ENCODE data around the gene NT5C. TPM values are rescaled to one million over a fixed set of nuclear protein-coding genes. Genes with fewer than 3 reads are reported as not detected.
A peak's percentile ranks its signal among the peaks of the same experiment; 100 is the strongest.

NT5C gene
- total RNA-seq, 4 donors from 2014 or later = 56.0 to 101 (median 68.6) TPM

DNA sequence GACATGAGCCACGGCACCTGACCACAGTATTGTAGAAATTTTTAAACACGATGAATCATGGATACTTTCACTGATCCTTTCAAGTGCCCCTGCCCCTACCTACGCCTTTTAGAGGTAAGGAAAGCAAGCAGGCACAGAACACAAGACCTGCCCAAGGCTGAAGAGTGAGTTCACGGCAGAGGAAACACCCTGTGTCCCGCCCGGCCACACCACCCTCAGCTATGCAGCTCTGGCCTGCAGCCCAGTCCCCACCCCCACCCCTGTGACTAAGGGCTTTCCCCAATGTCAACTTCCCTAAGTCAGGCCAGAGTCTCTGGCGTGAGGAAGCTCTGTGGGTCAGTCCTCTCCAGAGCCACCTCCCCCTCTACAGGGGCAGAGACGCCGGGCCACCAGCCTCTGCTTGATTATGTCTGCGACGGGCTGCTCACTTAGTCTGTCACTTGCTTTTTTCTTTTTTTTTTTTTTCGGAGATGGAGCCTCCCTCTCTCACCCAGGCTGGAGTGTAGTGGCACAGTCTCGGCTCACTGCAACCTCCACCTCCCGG is 35.4 kb downstream of the NT5C start:
- DNase-seq (ENCODE audit: low spot score) (no peak), ATAC-seq (ENCODE audit: low FRiP score) (peak; percentile 57)
- TF ChIP-seq, protein P1, sequence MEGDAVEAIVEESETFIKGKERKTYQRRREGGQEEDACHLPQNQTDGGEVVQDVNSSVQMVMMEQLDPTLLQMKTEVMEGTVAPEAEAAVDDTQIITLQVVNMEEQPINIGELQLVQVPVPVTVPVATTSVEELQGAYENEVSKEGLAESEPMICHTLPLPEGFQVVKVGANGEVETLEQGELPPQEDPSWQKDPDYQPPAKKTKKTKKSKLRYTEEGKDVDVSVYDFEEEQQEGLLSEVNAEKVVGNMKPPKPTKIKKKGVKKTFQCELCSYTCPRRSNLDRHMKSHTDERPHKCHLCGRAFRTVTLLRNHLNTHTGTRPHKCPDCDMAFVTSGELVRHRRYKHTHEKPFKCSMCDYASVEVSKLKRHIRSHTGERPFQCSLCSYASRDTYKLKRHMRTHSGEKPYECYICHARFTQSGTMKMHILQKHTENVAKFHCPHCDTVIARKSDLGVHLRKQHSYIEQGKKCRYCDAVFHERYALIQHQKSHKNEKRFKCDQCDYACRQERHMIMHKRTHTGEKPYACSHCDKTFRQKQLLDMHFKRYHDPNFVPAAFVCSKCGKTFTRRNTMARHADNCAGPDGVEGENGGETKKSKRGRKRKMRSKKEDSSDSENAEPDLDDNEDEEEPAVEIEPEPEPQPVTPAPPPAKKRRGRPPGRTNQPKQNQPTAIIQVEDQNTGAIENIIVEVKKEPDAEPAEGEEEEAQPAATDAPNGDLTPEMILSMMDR (IDR thresholded peaks at IDR 0.05) = no peak

DNA sequence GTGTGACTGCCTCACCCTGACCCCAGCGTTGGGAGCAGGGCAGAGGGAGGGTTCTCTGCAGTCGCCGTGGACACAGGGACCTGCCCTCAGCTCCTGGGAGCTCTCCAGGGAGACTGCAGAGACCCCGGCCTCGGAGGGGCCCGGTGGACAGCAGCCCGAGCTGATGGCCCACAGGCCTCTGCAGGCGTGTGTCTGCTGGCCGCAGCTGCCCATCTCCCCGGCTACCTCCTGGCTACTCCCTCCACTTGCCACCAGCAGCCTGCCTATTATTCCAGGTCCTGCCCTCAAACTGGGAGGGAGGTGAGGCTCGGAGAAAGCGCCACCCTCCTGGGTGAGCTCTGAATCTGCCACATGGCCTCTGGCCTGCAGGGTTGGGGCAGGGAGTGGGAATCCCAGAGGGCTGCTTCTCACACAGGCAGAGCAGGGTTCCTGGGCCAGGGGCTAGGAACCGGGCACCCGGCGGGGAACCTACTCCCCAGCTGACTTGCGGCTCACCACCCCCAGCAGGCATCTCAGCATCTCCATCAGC is 36.6 kb downstream of the NT5C start:
- ATAC-seq (ENCODE audit: low FRiP score) (no peak), DNase-seq (ENCODE audit: low spot score) (no peak)
- TF ChIP-seq, protein P1 (IDR thresholded peaks at IDR 0.05) = no peak

DNA sequence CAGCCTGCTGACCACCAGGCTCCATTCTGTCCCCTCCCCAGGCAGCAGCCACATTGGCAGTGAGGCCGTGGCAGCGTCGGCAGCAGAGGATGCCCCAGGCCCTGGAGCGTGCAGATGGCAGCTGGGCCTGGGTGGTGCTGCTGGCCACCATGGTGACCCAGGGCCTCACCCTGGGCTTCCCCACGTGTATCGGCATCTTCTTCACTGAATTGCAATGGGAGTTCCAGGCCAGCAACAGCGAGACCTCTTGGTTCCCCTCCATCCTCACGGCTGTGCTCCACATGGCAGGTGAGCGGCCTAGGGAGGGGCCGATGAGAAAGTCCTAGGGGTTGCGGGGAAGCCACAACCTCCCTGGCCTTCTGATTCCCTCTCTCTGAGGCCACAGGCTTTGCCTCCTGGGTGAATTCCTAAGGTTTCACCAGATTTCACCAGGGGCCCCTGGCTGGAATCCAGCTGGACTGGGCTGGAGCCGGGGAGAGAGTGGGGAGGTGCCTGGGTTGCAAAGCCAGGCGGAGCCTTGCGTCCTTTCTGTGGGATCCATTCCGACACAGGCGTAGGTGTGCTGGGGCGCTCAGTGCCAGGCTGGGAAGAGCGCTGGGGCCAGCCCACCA is 37.9 kb downstream of the NT5C start:
- DNase-seq (ENCODE audit: low spot score) (no peak), ATAC-seq (ENCODE audit: low FRiP score) (peak; percentile 57)

DNA sequence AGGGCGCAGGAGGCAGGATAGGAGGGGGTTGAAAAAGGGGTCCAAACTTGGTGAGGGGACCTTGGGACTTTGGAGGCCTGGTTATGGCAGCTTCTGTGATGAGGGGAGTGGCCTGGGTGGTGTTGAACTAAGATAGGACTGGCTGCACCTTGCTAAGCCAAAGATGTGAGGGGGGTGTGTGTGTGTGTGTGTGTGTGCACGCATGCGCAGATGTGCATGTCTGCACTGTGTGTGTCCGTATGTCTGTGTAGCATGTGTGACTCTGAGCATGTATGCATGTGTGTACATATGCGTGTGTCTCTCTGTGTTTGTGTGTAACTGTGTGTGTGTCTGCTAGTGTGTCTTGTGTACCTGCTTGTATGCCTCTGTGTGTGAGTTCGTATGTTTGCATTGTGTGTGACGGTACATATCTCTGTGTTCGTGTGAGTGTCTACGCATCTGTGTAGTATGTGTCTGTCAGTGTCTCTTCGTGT is 39.7 kb downstream of the NT5C start:
- ATAC-seq (ENCODE audit: low FRiP score) (no peak), DNase-seq (ENCODE audit: low spot score) (no peak)
- TF ChIP-seq, protein P1 (IDR thresholded peaks at IDR 0.05) = no peak

More for the DNA sequence above, 37.9 kb downstream of the NT5C start:
- TF ChIP-seq, protein P1 (IDR thresholded peaks at IDR 0.05) = no peak

DNA sequence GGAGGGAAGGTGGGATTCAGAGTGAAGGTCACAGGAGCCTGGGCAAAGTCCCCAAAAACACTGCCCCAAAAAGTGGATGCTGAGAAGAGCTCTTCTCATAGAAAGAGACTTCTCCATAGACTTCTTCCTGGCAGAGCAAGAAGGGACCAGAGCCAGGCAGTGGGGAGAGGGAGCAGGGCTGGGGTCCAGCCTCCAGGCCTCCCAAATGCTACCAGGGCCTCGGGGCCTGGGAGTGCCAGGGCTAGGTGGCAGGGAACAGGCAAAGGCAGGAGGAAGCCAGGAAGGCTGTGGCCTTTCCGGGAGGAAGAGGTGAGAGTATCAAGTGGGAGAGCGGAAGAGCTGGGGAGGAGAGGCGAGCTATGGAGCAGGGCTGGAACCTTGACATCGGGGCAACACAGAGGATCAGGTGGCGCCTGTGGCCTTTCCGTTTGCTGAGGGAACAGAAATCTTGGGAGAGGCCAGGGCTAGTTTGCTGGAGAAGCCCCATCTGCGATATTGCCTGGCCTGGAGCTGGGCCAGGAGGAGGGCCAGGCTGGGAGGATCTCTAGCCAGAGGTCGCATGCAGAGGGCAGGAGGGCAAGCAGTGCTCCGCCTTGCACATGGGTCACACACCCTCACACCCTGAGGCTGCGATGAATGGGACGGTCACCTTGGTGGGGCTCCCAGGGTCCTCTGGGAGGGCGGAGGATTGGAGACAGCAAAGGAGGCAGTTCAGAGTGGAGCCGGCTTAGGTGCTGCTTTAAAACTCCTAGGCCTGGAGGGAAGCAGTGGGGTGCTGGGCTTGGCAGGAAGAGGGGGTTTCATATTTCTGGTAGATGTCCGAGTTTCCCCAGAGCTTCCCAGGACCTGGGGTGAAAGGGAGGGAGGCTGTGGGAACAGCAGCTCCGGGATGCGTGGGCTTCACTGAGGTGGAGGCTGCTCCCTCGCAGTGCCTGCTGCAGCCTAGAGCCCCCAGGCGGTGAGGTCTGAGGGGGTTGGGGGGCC is 40.4 kb downstream of the NT5C start:
- TF ChIP-seq, protein P1 (IDR thresholded peaks at IDR 0.05) = no peak
- DNase-seq (ENCODE audit: low spot score) (no peak), ATAC-seq (ENCODE audit: low FRiP score) (no peak)

DNA sequence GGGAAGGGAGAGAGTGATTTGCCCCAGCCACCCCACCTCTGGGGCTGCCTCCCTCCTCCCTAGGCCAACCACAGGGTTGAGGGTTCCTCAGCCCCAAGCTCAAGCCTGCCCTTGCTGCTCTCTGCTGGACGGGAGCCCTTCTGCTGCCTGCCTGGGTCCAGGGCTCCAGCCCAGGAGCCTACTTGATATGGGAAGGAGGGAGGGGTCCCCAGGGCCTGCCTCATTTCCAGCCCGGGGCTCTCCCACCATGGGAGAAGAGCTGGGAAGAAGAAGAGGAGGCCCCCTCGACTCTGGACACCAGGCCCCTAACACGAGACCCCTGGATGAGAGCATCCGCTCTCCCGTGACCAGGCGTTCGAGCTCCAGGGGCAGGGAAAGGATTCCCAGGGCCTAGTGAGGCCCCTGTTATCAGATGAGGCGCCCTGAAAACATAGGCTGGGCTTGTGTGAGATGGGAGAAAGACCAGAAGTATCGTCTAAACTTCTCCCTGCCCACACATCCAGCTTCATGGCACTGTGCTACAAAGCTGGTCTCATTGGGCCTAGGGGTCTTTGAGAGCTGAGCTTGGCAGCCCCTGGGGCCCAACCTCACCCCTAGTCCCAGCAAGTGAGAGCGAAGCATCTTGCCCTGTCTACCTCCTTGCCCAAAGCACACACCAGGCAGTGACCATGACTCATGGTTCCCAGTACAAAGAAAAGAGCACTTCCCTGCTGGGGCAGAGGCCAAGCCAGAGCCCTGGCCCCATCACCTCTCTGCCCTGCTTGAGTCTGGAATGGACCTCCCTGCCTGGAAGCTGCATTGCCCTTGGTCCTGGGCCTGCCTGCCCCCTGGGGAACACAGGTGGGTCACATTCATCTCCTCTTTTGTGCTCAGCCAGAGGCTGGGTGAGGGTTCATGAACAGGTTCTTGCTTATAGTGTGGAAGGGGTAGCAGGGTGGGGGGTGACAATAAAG is 42.8 kb downstream of the NT5C start:
- TF ChIP-seq, protein P1 (IDR thresholded peaks at IDR 0.05) = no peak
- peak; percentile 61 for ATAC-seq (ENCODE audit: low FRiP score)
- DNase-seq (ENCODE audit: low spot score) = no peak

Measured in omental fat pad (tissue), 4 donors.